ENCODE data around the gene ARHGEF6. TPM values are rescaled to one million over a fixed set of nuclear protein-coding genes. Genes with fewer than 3 reads are reported as not detected.

The ARHGEF6 gene
- total RNA-seq, 1 experiment from 2014 or later = 19.2 TPM

- H3K4me1 ChIP-seq (replicated peaks) = no peaks in the 10 kb centered on the region
- DNase-seq (ENCODE audit: low read depth in 1 of 2, low spot score in 2 of 2) = no peak
- no peaks in the 10 kb centered on the region for H3K9me3 ChIP-seq (replicated peaks)
- H3K27ac ChIP-seq = no peak overlapping the region
- no peaks in the 10 kb centered on the region for H3K36me3 ChIP-seq
- no peaks in the 10 kb centered on the region for H3K27me3 ChIP-seq (replicated peaks)
- no peak overlapping the region for H3K4me3 ChIP-seq
These were observed 160.0 kb downstream of the ARHGEF6 start for GRCh38 chrX:136620780-136621179.

GRCh38 chrX:136619899-136620505, 160.7 kb downstream of the ARHGEF6 start:
- Histone ChIP-seq H3K36me3 (no peaks in the 10 kb centered on the region), H3K4me1 (replicated peaks) (no peaks in the 10 kb centered on the region), H3K9me3 (replicated peaks) (no peaks in the 10 kb centered on the region), H3K4me3 (no peak overlapping the region), H3K27ac (no peak overlapping the region), H3K27me3 (replicated peaks) (no peaks in the 10 kb centered on the region)
- DNase-seq (ENCODE audit: low read depth in 1 of 2, low spot score in 2 of 2) = no peak

GRCh38 chrX:136616987-136617685, 163.6 kb downstream of the ARHGEF6 start:
- no peaks in the 10 kb centered on the region for H3K9me3 ChIP-seq (replicated peaks)
- H3K27ac ChIP-seq = no peak overlapping the region
- no peak overlapping the region for H3K4me3 ChIP-seq
- DNase-seq (ENCODE audit: low read depth in 1 of 2, low spot score in 2 of 2) = no peak
- no peaks in the 10 kb centered on the region for H3K36me3 ChIP-seq
- no peaks in the 10 kb centered on the region for H3K4me1 ChIP-seq (replicated peaks)
- no peaks in the 10 kb centered on the region for H3K27me3 ChIP-seq (replicated peaks)

Other genes starting within 250 kb of the ARHGEF6 start
- gene VGLL1, start 248.7 kb downstream of the ARHGEF6 start, total RNA-seq (2014; rRNA removed; shearing (Covaris generic)) = not detected in 2 replicates
- gene CD40LG, start 132.8 kb downstream of the ARHGEF6 start, total RNA-seq (2014; rRNA removed; shearing (Covaris generic)) = not detected in 2 replicates
- gene RBMX, start 99.8 kb upstream of the ARHGEF6 start, total RNA-seq (2014; rRNA removed; shearing (Covaris generic)) = 393 and 472 TPM in 2 replicates

Measured in SJSA1 (cell line).